Brain microvascular endothelial cell (primary cell): ENCODE measurements around the gene LYZL1.

Experiments used
- DNase-seq: peaks from one replicate; pipeline ENCODE4 v3.0.0-alpha.2; 2020
- H3K27ac ChIP-seq: fragments of 250-450 bp; sonication (Bioruptor Pico); 2 replicates; pipeline ENCODE4 v1.5.1; 2020; ENCODE audit warnings: mild to moderate bottlenecking, moderate library complexity
- H3K27me3 ChIP-seq: fragments of 250-450 bp; sonication (Bioruptor Pico); replicated peaks from 2 replicates; pipeline ENCODE4 v1.5.1; 2020; ENCODE audit warnings: mild to moderate bottlenecking
- H3K36me3 ChIP-seq: fragments of 250-450 bp; sonication (Bioruptor Pico); replicated peaks from 2 replicates; pipeline ENCODE4 v1.5.1; 2020; ENCODE audit warnings: mild to moderate bottlenecking
- H3K4me3 ChIP-seq: 2 replicates; pipeline ENCODE4 v1.5.1; 2011; ENCODE audit warnings: low read depth, mild to moderate bottlenecking, control low read depth, low read length, moderate library complexity
- CTCF ChIP-seq: IDR thresholded peaks from 2 replicates; pipeline ENCODE4 v1.5.1; 2011; ENCODE audit warnings: low read depth, mild to moderate bottlenecking, moderate library complexity, low read length, control low read depth, inconsistent platforms; ENCODE audit errors: missing control alignments
- in situ Hi-C: cut with HindIII; loops from 2 replicates; pipeline ENCODE4 v1.10.0; 2017; ENCODE audit warnings: low sequenced_read_pairs, low pct_ligation_motif_present

LYZL1 gene

GRCh38 chr10:29252811-29253689, 35.8 kb upstream of the LYZL1 start:
- H3K36me3 ChIP-seq: no peaks in the 10 kb centered on the region
- no peak for TF ChIP-seq CTCF
- DNase-seq: no peak
- H3K27me3 ChIP-seq: no peaks in the 10 kb centered on the region
- H3K27ac ChIP-seq: no peak overlapping the region
- no peak overlapping the region for H3K4me3 ChIP-seq
- in situ Hi-C loops: no loop called here

GRCh38 chr10:29253690-29254029, 35.2 kb upstream of the LYZL1 start:
- no peak overlapping the region for H3K4me3 ChIP-seq
- no peaks in the 10 kb centered on the region for H3K36me3 ChIP-seq
- peak overlapping the region; percentile 64 for H3K27ac ChIP-seq
- no peak for DNase-seq
- no peak for TF ChIP-seq CTCF
- in situ Hi-C loops: no loop called here
- no peaks in the 10 kb centered on the region for H3K27me3 ChIP-seq

GRCh38 chr10:29254123-29255046, 34.5 kb upstream of the LYZL1 start:
- Histone ChIP-seq H3K36me3 (no peaks in the 10 kb centered on the region), H3K4me3 (no peak overlapping the region), H3K27ac (peak overlapping the region; percentile 64), H3K27me3 (no peaks in the 10 kb centered on the region)
- in situ Hi-C loops: no loop called here
- TF ChIP-seq CTCF: no peak
- peak; percentile 95 for DNase-seq

- in situ Hi-C loops: no loop called here
- H3K27ac ChIP-seq: peak overlapping the region; percentile 64
- H3K27me3 ChIP-seq: no peaks in the 10 kb centered on the region
- DNase-seq: no peak
- no peak overlapping the region for H3K4me3 ChIP-seq
- TF ChIP-seq CTCF: no peak
- no peaks in the 10 kb centered on the region for H3K36me3 ChIP-seq
Observed at GRCh38 chr10:29255104-29255503, 33.8 kb upstream of the LYZL1 start.

- no peak for DNase-seq
- Histone ChIP-seq H3K27me3 (no peaks in the 10 kb centered on the region), H3K4me3 (no peak overlapping the region), H3K27ac (peak overlapping the region; percentile 85), H3K36me3 (no peaks in the 10 kb centered on the region)
- TF ChIP-seq CTCF: no peak
- in situ Hi-C loops: no loop called here
Observed at GRCh38 chr10:29256019-29256418, 32.9 kb upstream of the LYZL1 start.
